SIG-M5 treated with dmso at 0.1 percent for 504 hours (cell line): ENCODE results near the gene CTRB2.

Experiments used
- DNase-seq: peaks from one replicate; lab custom pipeline; 2025; ENCODE audit not compliant: unreplicated experiment; lab: John Stamatoyannopoulos, UW

Gene CTRB2

DNA sequence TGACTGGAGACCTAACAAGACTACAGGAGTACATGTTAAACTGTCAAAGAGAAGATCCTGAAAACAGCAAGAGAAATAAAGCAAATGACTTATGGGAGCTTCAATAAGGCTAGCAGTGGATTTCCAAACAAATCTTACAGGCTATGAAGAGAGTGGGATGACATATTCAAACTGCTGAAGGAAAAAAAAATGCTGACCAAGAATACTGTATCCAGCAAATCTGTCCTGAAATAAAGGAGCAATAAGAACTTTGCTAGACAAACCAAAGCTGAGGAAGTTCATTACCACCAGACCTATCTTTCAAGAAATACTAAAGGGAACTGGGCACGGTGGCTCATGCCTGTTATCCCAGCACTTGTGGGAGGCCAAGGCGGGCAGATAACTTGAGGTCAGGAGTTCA, 30.0 kb downstream of the CTRB2 start:
- no peak for DNase-seq

DNA sequence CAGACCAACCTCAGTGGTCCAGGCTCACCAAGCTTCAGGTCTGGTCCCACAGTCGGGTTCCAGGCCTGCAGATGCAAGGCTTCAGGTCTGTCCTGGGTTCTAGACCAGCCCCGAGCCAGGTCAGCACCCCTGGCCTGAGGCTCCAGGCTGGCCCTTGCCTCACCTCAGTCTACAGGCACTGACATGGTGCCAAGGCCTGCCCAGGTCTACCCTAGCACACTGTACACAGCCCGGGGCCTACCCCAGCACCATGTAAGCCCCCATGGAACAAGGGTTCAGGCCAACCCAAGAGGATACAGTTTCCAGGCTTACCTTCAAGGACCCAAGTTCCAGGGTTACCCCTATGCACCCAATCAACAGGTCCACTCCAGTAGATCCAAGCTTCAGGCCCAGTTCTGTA, 31.9 kb downstream of the CTRB2 start:
- DNase-seq, result no peak

DNA sequence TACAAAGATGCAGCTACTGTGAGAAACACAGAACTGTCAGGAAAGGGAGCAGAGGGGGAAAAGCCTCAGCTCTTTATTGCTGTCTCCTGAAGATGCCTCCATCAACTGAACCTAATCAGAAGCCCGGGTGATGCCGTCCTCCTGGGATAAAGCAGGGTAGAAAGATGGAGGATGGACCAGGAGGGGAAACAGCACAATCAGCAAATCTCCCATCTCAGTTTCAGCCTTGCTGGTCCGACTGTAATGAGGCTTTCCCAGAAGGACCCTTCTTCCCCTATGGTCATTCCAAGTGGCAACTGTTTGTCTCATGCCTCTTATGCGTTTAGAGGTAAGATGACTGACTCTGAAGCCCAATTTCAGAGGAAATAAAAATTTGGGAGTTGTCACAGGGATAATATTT, 34.4 kb downstream of the CTRB2 start:
- DNase-seq, result no peak

DNA sequence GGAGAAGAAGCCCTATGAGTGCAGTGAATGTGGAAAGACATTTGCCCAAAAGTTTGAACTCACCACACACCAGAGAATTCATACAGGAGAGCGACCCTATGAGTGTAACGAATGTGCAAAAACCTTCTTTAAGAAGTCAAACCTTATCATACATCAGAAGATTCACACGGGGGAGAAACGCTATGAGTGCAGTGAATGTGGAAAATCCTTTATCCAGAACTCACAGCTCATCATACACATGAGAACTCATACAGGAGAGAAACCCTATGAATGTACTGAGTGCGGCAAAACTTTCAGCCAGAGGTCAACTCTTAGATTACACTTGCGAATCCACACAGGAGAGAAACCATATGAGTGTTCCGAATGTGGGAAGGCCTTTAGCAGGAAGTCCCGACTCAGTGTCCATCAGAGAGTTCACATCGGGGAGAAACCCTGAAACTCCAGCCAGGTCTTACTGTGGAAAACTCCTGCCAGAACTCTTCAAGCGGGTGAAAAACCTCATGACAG, 37.0 kb downstream of the CTRB2 start:
- DNase-seq, result no peak

- no peak for DNase-seq
Observed at GRCh38 chr16:75160386-75160785, 46.6 kb downstream of the CTRB2 start.
